NCI-H510A (cell line): ENCODE data around the gene NUDCD3.

Source experiments
- DNase-seq: peaks from one replicate; lab custom pipeline; 2025; lab: John Stamatoyannopoulos, UW

NUDCD3 gene

DNA sequence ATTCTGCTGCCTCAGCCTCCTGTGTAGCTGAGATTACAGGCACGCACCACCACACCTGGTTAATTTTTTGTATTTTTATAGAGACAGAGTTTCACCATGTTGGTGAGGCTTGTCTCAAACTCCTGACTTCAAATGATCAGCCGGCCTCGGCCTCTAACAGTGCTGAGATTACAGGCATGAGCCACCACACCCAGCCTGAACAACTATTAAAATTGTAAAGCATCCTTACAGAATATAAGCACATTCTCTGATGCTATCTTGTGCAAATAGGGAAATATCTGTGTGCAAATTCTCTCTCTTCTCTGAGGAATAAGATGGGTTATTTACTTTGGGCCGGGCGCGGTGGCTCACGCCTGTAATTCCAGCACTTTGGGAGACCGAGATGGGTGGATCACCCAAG is 12.5 kb downstream of the NUDCD3 start:
- DNase-seq, result no peak

DNA sequence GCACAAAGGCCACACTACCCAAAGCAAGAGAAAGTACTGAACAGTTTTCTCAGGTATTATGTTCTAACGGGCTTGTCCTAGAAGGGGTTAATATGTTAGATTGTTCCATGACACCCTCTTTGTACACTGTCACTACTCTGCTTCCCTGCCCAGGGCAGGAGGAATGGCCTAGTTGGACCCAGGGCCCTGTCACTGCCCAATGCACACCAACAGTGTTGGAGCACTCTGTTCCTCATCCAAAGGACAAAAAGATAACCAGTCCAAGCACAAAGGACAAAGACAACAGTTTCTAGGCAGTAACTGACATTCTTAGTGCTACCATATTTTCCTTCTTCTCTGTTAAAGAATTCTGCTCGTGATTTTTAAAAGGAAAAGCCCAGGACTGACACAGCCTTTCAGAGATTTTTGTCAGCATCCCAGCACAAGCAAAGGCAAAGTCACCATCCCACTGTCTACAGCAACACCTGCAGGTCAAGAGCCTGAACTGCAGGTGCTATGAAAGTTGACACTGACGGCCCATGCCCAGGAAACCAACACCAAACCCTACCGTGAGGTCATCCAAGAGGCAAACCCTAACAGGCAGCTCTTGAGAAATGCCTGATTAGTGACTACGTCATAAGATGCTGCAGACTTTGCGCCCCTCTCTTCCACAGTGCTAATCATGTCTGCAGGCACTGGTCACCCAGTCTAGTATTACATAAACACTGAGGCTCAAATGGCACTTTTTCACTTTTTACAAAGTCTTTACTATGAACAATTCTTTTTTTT is 13.2 kb downstream of the NUDCD3 start:
- DNase-seq, result peak; percentile 56

DNA sequence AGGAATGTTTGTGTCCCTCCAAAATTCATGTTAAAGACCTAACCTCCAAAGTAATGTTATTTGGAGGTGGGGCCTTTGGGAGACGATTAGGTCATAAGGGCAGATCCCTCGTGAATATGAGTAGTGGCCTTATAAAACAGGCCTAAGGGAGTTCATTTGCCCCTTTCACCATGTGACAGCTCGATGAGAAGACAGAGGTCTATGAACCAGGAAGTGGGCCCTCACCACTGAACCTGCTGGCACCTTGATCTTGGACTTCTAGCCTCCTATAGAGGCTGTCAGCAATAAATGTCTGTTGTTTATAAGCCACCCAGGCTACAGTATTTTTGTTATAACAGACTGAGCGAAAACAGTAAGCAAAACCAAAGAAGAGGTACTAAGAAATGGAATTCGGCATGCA is 14.1 kb downstream of the NUDCD3 start:
- no peak for DNase-seq

DNA sequence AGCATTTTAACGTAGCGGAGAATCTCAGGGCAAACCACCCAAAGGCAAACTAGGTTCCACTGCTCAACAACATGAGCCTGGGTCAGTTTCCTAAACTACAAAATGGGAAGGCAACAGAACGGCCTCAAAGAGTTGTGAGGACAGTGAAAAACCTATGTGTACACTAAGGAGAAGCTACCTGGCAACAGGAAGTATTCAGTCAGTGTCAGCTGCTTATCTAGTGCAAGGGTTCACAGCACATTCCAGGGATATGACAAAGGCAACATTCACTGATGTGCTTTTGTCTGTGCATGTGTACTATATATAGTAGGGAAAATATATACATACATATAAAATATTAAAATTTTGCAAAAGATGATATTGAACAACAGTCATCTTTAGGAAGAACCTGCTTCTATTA is 17.2 kb downstream of the NUDCD3 start:
- DNase-seq, result peak; percentile 34

DNA sequence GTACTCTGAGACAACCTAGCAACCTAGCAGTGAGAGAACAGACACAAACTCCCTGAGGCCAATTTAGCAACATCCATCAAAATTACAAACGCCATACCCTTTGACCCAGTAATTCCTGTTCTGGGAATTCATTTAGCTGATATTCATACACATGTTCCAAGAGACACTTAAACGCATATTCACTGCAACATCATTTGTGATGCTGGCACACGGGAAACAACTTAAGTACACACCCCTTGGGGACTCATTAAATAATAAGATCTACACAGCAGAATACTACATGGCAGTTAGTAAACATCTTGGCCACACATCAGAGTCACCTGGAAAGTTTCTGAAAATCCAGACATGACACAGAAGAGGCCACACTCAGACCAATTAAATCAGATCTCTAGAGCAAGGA is 17.6 kb downstream of the NUDCD3 start:
- DNase-seq, result no peak

DNA sequence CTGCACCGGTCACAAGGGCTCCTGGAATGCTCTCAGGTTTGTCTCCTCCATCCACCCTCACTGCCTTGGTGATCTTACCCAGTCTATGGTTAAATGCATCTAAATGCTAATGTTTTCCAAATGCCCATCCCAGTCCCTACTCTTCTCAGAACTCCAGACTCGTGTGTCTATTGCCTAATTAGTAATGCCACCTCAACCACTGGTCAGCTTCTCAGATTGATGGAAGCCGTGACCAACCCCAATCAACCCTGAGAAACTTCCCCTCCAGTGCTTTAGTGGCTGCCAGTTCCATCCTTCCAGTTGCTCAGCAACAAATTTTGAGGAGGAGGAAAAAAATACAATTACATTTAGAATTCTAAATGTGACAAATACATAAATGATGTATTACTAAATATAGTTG is 18.6 kb downstream of the NUDCD3 start:
- DNase-seq, result peak; percentile 46

DNA sequence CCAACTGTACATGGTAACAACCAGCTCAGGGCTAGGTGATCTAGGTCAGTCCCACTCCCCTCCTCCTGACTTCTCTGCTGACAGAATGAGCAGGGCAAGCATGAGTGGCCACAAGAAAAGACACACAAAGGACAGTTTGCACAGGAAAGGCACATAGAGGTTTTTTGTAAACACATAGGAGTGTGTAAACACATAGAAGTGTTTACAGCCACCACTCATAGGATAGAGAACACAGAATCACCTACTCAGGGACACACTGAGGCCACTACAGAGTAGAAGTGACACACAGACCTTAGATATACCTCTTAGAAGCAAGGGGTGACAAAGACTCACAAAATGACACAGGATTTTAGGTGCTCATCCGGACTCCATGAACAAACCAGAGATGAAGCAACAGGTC is 19.0 kb downstream of the NUDCD3 start:
- DNase-seq, result peak; percentile 13

DNA sequence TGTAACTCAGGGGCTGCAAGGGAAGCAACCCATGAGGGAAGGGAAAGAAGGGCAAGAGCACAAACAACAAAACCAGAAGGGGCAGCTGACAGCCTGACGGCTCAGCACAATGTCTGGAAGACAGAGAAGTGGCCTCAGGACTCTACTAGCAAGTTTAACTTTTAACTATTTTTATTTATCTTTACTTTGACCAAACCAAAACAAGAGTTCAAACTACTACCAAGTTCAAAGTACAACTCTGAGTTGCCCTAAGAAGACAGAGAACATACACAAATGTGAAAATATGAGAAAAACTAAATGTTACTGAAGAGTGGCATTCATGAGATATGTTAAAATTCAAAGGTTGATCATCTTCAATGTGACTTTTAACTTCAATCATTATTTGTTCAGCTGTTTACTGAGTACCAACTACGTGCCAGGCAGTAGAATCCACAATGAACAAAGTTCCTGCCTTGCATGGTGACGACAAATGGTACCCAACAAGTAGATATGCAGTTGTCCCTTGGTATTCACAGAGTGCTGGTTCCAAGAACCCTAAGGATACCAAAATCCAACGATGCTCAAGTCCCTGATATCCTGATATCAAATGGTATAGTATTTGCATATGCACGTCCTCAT is 19.7 kb downstream of the NUDCD3 start:
- no peak for DNase-seq

DNA sequence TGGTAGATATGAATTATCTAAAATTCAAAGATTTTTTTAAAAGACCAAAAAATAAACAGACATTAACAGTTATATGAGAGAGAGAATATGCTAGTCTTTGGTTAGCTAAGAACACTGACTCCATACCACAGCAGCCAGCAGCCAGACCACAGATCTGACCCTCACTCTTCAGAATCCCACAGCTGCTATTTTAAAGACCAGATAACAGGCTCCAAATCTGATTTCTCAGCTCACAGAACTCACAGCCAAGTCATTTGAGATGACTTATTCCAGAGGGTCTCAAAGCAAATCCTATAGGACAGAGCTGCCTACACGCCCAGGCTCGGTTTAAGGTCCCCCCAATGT is 20.4 kb downstream of the NUDCD3 start:
- no peak for DNase-seq

DNA sequence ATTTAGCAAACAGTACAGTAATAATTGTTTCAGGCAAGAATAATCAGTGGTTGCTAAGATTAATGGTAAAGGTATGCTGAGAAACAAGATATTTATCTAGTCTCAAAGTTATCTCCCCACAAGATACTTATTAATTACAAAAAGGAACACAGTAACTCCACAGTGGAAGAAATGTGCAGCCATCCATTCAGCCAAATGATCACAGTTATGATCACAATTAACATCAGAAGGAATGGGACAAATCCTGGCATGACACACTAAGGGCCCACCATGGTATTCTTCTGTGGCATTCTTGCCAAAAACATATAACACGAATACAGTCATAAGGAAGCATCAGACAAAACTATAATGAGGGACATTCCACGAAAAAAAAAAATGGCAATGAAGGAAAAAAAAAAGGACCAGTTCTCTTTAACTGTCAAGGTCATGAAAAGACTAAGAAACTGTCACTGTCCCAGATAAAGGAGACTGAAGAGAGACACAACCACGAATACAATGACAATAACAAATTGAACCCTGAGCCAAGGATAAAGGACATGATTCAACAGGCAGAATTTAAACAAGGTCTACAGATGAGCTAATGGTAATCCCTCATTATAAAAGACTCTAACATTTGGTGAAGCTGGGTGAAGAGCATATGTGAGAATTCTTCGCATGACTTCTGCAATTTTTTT is 20.9 kb downstream of the NUDCD3 start:
- no peak for DNase-seq

DNA sequence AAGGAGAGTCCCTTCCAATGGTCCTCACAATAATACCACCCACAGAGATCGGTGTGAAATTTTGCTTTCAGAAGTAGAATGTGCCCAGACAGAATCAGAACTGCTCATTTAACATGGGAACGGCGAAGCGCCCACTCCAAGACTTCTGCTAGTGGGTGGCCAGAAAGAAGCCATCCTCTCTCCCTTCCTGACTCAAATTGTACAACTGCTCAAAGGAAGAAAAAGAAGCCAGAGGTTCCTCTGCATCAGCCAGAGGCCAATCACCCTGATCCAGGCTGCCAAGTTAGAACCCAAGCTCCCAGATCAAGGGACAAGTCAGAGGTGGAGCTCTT is 23.3 kb downstream of the NUDCD3 start:
- no peak for DNase-seq

DNA sequence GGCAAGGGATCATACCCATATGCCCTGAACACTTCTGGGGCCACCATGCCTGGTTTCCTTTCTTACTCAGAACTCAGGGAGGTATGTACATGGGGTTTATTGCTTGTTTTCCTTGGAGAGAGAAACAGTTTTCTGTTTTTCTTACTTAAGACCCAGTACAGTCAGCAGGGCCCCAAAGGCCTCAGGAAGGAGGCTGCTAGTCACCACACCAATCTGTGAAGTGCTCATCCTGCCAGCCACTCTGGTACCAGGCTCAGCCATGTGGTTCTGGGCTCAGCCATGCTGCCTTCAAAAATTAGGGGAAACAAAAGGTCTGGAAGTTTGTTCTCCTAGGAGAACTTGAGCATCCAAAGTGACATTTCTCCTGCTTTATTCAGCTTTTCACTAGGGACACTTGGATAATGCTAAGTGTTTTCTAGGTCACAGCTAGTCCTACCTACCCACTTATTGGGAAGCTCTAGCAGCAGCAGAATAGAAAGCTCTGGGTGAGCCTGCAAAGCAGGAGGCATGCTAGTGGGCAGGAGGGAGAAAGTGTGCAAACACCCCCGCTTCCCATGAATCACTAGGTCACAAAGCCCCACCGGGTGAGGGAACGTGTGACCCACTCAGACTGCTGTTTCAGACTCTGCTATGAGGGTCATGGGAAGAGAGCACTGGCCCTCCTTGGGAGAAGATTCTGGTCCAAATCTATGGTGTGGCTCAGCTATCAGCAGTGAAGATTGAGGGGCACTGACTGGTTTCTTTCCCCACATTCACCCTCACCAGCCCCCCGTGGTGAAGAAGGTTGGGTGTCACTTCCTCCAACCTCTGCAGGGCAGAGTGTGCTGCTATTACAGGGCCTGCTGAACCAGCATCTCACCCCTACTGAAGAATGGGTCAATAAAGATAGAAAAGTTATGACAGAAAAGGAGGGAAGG is 23.9 kb downstream of the NUDCD3 start:
- DNase-seq, result no peak

DNA sequence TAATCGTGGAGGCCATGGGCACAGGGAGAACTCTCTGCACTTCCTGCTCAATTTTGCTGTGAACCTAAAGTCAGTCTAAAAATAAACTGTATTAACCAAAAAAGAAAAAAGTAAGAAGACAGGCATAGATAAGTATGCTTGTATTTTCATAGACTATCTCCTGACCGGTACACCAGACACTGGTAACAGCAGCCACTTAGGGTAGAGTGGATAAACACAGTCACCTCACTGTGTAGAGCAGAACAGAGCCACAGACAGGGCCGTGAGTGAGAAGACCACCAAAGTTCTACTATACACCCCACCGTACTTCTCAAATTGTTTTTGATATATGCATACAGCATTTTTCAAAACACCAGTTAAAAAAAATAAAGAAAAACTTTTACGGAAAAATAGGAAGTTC is 25.0 kb downstream of the NUDCD3 start:
- no peak for DNase-seq

DNA sequence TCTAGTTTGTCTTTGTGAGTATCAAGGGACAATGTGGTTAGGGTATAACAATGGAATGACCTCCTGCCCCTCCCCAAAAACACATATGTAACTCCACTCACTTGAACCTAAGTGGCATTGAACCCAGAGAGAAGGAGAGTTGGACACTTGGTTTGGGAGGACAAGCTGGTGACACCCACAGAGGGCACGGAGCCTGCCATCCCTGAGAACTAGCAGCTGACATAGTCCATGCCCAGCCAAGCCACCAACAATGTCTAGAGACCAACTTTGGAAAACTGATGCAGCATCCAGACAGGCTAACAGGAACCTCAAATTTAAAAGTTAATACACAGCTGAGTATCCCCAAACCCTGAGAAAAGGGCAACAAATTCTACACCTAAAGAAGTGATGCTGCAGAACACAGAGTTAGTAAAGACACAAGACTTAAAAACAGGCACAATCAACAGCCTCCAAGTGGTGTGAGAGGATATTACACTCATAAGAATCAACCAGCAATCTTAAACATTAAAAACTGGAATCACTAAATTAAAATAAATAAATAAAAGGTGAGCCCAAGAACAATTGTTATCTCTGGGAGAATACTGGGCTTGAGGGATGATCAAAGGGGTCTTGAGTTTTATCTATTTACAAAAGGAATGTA is 27.2 kb downstream of the NUDCD3 start:
- DNase-seq, result no peak

DNA sequence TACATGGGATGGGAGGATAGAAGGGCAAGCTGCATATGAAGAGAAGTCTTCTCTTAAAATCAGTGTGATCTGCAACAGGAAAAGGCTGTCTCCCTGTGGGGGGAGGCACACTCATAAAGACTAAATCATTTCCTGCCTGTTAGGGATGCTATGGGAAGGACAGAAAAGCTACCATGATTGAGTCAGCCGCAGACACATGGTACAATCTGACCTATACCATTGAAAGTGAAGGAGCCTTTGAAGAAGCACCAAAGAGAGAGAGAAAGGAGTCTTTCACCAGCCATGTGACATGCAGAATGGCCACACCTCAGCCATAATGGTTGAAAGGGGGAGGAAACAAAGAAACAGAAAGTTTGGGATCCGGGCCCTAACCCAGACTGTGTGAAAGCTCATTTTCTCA is 29.1 kb downstream of the NUDCD3 start:
- no peak for DNase-seq

DNA sequence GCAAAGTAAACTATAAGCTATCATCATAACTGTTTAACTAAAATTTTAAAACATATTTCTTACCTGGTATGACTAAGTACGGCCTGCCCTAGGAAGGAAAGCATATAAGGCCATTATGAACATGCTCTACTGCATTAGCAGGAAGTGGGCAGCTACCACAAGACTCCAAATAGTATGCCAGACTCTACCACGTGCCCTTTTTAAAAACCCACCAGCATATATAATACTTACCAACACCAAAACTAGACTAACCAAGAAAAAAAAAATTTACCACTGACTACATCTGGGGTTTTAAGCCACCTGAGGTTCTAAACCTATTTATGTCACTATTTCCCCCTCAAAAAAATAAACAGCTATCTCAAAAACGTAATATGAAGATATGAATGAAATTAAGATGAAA is 30.1 kb downstream of the NUDCD3 start:
- no peak for DNase-seq

DNA sequence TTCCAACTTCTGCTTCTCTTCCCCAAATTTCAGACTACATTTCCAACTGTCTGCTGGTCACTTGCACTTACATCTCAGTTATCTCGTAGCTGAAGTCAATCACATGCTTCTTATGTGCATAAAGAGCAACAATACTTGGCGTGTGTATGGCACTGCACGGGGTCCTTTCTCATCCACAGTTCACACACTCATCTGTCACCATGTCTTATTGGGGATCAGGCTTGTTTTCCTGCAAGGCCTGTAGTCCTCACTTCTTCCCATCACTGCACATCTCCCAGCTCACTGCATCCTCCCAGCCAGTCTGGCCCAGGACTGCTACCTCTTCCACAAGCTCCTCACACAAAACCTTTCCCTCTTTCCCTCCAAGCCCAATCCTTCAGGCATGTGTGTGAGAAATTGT is 35.3 kb downstream of the NUDCD3 start:
- no peak for DNase-seq

DNA sequence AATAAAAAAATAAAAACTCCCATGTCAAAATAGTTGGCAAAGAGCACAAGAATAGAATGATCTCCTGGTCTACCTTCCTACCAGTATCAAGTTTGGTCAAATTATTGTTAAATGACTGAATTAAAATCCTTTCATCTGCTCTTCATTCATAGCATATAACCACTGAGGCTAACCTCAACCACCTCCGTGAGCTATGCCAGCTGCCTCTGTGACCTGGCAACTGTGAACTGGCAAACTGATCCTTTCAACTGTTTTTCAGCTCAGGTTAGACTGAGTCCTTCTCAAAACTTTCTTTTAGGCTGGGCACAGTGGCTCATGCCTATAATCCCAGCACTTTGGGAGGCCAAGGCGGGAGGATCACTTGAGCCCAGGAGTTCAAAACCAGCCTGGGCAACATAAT is 36.1 kb downstream of the NUDCD3 start:
- DNase-seq, result no peak

DNA sequence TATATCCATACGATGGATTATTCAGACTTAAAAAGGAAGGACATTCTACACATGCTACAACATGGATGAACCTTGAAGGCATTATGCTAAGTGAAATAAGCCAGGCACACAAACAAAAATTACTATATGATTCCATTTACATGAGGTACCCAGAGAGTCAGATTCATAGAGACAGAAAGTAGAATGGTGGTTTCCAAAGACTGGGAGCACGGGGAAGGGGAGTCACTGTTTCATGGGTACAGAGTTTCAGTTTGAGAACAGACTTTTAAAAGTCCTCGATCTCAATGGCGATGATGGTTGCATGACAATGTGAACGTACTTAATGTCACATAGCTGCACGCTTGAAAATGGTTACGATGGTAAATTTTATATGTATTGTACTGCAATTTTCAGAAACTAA is 39.3 kb downstream of the NUDCD3 start:
- DNase-seq, result no peak

DNA sequence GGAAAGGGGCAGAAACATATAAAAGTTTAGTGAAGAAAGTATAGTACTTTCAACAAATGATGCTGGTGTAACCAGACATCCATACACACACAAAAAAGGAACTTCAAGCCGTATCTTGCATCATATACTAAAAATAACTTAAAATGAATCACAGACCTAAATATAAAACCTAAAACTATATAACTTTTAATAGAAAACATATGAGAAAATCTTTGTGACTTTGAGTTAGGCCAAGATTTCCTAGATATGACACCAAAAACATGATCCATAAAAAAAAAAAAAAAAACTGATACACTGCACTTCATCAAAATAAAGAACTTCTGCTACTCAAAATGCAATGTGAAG is 40.9 kb downstream of the NUDCD3 start:
- no peak for DNase-seq

DNA sequence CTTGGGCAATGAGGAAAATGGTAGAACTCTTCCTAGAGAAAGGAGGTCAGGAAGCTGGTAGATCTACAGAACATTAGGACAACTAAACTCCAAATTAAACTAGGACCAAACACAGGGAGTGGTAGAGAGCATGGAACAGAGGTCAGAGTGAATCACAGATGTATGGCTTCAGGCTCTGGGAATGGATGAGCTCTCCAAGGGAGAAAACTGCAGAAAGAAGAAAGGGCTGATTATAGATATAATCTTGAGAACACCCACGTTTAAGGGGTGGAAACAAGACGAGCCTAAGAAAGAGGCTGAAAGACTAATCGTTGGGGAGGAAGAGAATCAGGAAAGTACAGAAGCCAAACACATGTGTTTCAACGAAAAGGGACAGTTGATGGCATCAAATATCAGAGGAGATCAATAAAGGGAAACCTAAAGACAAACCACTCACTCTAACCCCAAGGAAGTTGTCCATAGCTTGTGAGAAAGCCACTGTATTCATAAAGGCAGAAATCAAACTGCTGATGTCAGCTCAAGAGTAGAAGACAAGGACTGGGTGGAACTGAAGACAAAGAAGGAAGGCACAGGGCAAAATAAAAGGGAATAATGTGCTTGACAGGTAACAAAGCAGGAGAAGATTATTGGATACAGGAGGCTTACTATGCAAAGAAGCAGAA is 41.4 kb downstream of the NUDCD3 start:
- no peak for DNase-seq
